SH-SY5Y (cell line): ENCODE results near the gene HAVCR2.

Source experiments
- GATA2 ChIP-seq: IDR thresholded peaks from 2 replicates; pipeline ENCODE4 v1.6.1; 2011; ENCODE audit warnings: mild to moderate bottlenecking, low read depth, low read length
- GATA3 ChIP-seq: IDR thresholded peaks from 2 replicates; pipeline ENCODE4 v1.6.1; 2011; ENCODE audit warnings: low read depth, mild to moderate bottlenecking, low read length, moderate library complexity

HAVCR2 gene

DNA sequence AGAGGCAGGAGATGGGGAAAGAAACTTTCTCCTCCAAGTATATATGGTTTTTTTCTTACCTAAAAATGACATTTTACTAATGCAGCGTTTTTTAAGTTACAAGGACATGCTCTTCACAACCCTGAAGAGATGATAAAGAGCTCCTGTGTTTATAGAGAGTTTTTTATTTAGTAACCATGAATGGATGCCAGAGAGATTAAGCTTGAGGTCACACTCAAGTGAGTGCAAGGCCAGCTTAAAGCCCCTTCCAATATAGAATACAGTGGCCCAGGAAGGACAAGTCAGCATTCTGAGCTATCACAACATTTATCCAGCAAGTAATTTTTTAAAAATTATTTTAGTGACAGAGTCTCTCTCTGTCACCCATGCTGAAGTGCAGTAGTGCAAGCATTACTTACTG lies 6.7 kb upstream of the HAVCR2 start:
- TF ChIP-seq GATA2, result no peak
- no peak for TF ChIP-seq GATA3

DNA sequence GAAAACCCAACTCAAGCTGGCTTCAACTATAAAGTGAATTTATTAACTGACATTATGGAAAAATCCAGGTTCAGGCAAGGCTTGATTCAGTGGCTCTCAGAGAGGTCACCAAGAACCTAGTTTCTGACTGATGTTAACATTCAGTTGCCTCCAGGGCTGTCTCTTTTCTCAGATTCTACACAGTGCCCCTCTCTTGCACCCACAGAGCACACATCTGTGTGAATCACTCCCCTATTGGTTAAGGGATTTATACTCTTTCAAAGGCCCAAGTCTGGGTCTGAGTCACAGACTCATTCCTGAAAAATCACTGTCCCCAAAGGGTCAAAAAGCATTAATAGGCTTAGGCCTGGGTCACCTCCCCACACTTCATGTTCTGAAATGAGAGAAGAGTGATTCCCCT lies 6.2 kb upstream of the HAVCR2 start:
- TF ChIP-seq GATA2 (no peak), GATA3 (no peak)

DNA sequence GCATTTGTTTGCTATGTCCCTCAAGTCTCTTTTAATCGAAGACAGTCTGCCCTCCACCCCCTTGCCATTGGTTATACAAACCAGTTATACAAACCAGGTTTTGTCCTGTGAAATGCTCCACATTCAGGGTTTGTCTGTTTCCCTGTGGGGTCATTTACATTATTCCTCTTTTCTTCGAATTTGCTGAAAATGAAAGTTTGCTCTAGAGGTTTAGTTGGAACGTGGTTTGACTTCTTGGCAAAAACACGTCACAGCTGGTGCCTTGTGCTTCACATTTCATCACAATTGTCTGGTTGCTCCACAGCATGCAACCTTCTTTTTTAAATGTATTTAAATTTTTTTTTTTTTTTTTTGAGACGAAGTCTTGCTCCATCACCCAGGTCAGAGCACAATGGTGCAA lies 4.2 kb upstream of the HAVCR2 start:
- TF ChIP-seq GATA3, result no peak
- TF ChIP-seq GATA2, result no peak

DNA sequence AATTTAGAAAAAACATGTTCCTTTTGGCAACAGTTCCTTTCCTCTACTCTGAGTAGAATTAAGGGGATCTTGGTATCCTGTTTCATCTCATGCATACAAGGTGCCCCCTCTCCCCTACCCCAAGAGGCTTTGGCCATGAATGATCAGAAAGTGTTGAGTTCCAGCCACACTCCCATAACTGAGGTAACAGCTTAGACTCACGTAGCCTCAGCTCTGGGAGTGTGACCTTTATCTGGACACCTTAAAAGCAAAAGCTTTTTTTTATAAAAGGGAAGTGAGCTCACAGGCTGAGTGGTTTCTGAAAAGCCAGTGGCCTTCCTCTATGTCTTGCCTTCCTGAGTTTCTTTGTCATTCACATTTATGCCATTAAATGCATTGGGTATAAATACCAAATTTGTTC lies 900 bp upstream of the HAVCR2 start:
- TF ChIP-seq GATA2, result no peak
- no peak for TF ChIP-seq GATA3

DNA sequence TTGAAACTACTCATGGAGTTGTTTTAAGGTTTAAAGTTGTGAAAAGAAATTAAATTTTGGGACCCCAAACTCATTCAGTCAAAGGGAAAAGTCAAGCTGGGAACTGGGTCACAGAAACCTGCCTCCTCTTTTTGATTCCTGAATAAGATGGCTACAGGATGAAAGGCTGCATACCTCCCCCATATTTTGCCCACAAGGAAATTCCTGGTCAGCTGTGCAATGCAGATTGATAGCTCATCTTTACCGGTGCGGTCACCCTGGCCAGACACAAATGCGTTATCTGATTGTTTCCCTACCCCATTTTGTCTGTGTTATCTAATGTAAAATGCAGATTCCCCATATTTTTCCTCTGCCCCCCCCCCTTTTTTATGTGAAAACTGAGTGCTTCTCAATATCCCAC lies 1.3 kb downstream of the HAVCR2 start:
- TF ChIP-seq GATA3, result no peak
- TF ChIP-seq GATA2, result no peak

DNA sequence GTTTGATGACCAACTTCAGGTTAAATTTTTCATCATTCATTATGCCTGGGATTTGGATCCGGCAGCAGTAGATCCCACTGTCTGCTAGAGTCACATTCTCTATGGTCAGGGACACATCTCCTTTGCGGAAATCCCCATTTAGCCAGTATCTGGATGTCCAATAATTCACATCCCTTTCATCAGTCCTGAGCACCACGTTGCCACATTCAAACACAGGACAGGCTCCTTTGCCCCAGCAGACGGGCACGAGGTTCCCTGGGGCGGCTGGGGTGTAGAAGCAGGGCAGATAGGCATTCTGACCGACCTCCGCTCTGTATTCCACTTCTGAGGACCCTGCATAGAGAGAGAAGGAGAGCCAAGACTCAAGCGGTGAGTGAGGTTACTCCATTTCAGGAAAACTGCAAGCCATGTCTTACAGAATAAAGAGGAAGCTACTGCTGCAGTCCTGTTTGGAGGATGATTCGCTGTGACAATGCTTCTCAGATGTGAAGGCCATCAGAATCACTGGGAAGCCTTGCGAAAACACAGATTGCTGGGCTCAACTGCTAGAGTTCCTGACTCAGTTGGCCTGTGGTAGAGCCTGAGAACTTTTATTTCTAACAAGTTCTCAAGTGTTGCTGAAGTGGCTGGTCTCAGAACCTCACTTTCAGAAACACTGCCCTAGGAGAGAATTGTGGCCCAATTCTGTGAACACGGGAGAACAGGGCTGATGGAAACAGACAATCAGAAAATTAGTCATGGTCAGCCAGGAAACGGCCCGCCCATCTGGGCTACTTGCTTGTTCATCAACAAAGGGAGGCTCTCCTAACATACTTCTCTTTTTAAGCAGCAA lies 2.0 kb downstream of the HAVCR2 start:
- TF ChIP-seq GATA3 (no peak), GATA2 (no peak)

DNA sequence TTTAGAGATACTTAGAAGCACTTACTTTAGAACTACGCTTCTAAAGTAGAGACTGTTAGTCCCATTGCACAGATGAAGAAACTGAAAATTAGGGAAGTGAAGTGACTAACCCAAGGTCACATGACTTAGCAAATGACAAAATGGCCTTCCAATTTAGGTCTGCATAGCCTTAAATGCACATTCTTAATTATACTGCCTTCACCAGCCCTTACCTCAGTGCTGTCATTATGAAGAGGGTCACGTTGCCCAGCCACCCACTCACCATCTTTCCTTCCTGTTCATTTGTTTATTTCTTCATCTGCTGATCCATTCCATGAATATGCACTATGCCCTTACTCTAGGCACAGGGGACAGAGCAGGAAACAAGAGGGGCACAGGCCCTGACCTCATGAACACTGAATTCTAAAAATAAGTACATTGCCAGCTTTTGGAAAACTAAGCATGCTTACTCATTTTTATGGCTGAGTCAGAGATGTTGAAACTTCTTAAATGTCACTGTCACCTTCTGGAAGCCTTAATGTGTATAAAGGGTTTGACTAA lies 8.6 kb downstream of the HAVCR2 start:
- TF ChIP-seq GATA2 (no peak), GATA3 (no peak)

DNA sequence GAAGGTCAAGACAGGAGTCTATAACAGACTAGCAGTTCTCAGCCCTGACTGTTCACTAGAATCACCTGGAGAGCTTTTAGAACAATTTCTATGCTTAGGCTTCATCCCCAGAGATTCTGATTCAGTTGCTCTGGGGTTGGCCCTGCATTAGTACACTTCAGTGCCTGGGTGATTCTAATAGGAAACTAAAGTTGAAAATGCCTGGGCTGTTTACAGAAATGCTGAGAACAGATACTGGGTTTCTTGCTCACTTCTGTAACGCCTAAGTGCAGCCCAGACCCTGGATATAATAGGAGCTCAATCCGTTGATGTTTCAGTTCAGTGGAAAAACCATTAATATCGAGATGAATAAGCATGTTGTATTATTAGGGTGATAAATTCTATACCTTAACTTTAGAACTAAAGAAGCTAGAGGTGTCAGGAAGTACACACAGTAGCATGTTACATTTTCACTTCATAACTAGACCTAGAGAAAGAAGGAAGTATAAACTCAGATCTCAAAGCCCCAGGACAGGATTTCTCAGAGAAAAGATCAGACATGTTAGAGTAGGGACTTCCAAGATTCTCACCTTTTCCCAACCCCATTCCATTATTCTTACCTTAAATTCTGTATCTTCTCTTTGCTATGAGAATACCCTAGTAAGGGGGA lies 20.4 kb downstream of the HAVCR2 start:
- TF ChIP-seq GATA2, result no peak
- no peak for TF ChIP-seq GATA3

DNA sequence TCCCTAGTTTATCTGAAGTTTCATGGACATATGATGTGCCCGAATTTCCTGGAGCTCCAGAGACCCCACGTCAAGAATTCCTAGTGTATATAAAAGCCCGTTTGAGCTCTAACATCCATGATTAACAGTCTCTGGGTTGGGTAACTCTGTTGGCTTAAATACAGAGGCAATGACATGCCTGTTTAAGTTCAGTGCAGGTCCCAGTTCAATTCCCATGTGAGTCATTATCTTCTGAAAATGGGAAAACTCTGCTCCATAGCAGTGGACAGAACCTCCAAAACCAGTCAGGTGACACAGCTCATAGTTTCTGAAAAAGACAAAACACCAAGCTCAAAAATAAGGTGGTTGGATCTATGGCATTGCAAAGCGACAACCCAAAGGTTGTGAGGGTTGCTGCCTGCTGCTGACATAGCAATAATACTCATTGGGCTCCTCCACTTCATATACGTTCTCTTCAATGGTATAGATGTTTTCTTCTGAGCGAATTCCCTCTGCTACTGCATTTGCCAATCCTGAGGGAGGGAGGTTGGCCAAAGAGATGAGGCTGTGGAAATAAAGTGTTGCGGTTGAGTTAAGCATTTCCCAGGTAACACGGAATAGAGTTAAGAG lies 22.0 kb downstream of the HAVCR2 start:
- no peak for TF ChIP-seq GATA2
- TF ChIP-seq GATA3, result no peak

DNA sequence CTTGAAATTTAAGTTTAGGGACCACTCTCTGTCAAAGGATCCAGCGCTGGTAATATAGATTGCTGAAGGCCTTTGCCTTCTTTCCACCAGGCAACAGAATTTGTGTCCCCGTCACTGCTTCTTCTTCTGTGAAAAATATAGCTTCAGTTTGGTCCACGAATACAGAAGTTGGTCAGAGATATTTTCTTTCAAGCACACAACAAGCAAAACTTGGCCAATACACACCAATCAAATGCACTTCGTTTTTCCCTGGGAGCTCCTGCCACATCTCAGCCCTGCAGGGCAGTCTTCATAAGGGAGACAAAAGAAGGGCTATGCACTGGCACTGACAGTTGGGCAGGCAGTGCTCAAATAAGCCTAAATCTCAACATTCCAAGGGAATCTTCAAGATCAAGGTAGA lies 22.9 kb downstream of the HAVCR2 start:
- TF ChIP-seq GATA3 (no peak), GATA2 (no peak)

DNA sequence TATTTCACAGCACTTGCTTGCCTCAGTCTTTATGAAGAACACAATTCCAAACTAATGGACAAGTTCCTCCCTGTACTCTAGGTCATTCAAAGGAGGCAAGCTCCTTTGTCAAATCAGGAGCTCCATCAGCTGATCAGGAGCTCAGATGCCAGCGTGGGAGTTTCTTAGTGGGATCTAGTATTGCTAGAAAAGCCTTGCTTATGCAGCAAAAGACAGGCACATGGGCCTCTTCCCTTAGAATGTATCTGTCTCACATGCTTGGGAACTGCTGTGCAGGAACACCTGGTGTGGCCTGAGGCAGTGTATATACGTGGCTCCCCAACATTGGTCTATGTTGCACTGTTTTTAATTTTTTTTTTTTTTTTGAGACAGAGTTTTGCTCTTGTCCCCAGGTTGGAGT lies 28.6 kb downstream of the HAVCR2 start:
- TF ChIP-seq GATA3, result no peak
- no peak for TF ChIP-seq GATA2

DNA sequence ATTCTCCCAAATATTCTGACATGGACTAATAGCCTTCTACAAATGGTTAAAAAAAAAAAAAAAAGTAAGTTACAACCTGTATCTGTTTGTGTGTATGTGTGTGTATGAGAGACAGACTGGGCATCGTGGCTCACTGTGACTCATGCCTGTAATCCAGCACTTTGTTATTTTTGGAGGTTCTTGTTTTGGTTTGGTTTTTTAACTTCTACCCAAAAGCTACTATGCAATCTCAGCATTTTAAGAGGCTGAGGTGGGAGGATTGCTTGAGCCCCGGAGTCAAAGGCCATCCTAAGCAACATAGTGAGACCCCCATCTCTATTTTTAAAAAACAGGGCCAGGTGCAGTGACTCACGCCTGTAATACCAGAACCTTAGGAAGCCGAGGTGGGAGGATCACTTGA lies 32.3 kb downstream of the HAVCR2 start:
- TF ChIP-seq GATA2 (no peak), GATA3 (no peak)

DNA sequence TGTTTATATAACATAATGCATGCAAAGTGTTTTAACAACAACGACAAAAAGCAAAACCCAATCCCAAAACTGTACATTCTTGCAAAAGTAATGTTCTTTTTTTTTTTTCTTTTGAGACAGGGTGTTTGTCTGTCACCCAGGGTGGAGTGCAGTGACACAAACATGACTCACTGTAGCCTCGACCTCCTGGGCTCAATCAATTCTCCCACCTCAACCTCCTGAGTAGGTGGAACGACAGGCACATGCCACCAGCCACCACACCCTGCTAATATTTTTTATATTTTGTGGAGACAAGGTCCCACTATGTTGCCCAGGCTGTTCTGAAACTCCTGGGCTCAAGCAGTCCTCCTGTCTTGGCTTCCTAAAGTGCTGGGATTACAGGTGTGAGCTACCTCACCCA lies 36.3 kb downstream of the HAVCR2 start:
- TF ChIP-seq GATA3, result no peak
- TF ChIP-seq GATA2, result no peak

DNA sequence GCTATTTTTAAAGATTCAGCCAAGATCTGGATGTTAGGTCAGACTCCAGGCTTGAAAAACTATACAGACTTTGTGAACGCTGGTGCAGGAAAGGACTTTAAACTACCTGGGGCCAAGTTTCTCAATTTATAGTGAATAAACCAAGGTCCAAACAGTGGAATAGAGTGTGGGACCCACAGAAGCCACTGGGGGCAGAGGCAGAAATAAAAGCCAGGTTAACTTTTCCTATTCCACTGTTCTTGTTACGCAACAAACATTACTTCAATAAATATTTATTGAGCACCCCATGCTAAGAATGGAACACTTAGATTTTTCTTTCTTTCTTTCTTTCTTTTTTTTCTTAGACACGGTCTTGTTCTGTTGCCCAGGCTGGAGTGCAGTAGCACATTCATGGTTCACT lies 38.9 kb downstream of the HAVCR2 start:
- no peak for TF ChIP-seq GATA2
- TF ChIP-seq GATA3, result no peak
